HCT116 (cell line): ENCODE measurements around the gene ADM5. TPM values are rescaled to one million over a fixed set of nuclear protein-coding genes. Genes with fewer than 3 reads are reported as not detected.
A peak's percentile ranks its signal among the peaks of the same experiment; 100 is the strongest.

Source experiments
- ATAC-seq: fragments of 200-7000 bp; cut with Tn5 transposase; 2 replicates; pipeline ENCODE4 v1.9.1; 2020; ENCODE audit warnings: mild to moderate bottlenecking, moderate library complexity
- BruUV-seq: library from RNA; stranded (reverse); fragments of 400-500 nt; replicated peaks from 2 replicates; lab custom pipeline; 2021; lab: Mats Ljungman, UMichigan
- CTCF ChIA-PET: fragments of 300-600 bp; sonication (Branson Sonifier 250); formaldehyde crosslinking; loops from one replicate; lab custom pipeline; 2021; ENCODE audit warnings: antibody characterized with exemption; lab: Charles Lee
- POLR2A ChIA-PET: fragments of 300-600, 350-600 bp; sonication (Branson Sonifier 250); formaldehyde crosslinking; loops from one replicate; lab custom pipeline; 2021; ENCODE audit warnings: antibody characterized with exemption; lab: Charles Lee
- RAD21 ChIA-PET, 2 experiments: fragments of 300-600 bp; sonication (Branson Sonifier 250); formaldehyde crosslinking; loops; one replicate each; lab custom pipeline; 2023; ENCODE audit warnings: low total read pairs in 2 of 2; ENCODE audit not compliant: uncharacterized antibody in 2 of 2, unreplicated experiment in 2 of 2, low non-redundant PET in 1 of 2; lab: Charles Lee
- DNase-seq: peaks from one replicate; pipeline ENCODE4 v3.0.0-alpha.2; 2010; ENCODE audit warnings: low read depth, low spot score
- H2AFZ ChIP-seq: fragments of 200-600 bp; shearing (Covaris generic), sonication (generic); 2 replicates; pipeline ENCODE4 v1.6.1; 2017; ENCODE audit warnings: low read depth, mixed run types, mixed read lengths, antibody characterized with exemption, low read length; ENCODE audit not compliant: poor library complexity, severe bottlenecking
- H3K27ac ChIP-seq: 2 replicates; pipeline ENCODE4 v1.5.1; 2012; ENCODE audit warnings: low read depth, low read length
- H3K27me3 ChIP-seq: fragments of 200-600 bp; sonication (generic); 2 replicates; pipeline ENCODE4 v1.6.1; 2016; ENCODE audit warnings: mixed run types, low read length, mixed read lengths; ENCODE audit not compliant: insufficient read depth
- H3K36me3 ChIP-seq, 2 experiments: fragments of 200-500 bp in 1 of 2; fragments of 200-600 bp in 1 of 2; sonication (Bioruptor generic) in 1 of 2; sonication (generic) in 1 of 2; 2 replicates each; pipeline versions ENCODE4 v1.5.1 to v1.6.1; 2014 to 2016; ENCODE audit warnings: low read length in 2 of 2, inconsistent platforms in 1 of 2, mixed read lengths in 1 of 2, mixed run types in 1 of 2; ENCODE audit not compliant: insufficient read depth in 2 of 2, control insufficient read depth in 1 of 2
- H3K4me1 ChIP-seq, 2 experiments: fragments of 200-600 bp in 1 of 2; sonication (generic) in 1 of 2; 2 replicates each; pipeline versions ENCODE4 v1.5.1 to v1.6.1; 2012 to 2017; ENCODE audit warnings: low read length in 2 of 2, inconsistent platforms in 1 of 2, mild to moderate bottlenecking in 1 of 2, mixed read lengths in 1 of 2, mixed run types in 1 of 2, moderate library complexity in 1 of 2; ENCODE audit not compliant: insufficient read depth in 2 of 2, control insufficient read depth in 1 of 2
- H3K4me2 ChIP-seq: fragments of 200-600 bp; sonication (generic); 2 replicates; pipeline ENCODE4 v1.6.1; 2017; ENCODE audit warnings: mixed run types, low read length, mixed read lengths
- H3K4me3 ChIP-seq, 2 experiments: fragments of 200-600 bp in 1 of 2; sonication (generic) in 1 of 2; replicated peaks in 1 of 2; 2 replicates each; pipeline ENCODE4 v1.5.1; 2011 to 2016; ENCODE audit warnings: low read length in 2 of 2, control low read depth in 1 of 2, low read depth in 1 of 2, mild to moderate bottlenecking in 1 of 2, mixed read lengths in 1 of 2, mixed run types in 1 of 2
- H3K79me2 ChIP-seq: fragments of 200-600 bp; sonication (generic); 2 replicates; pipeline ENCODE4 v1.6.1; 2017; ENCODE audit warnings: mild to moderate bottlenecking, mixed run types, low read length, moderate library complexity, mixed read lengths; ENCODE audit not compliant: insufficient read depth
- H3K9ac ChIP-seq: fragments of 200-600 bp; sonication (generic); 2 replicates; pipeline ENCODE4 v1.6.1; 2016; ENCODE audit warnings: low read length, mixed read lengths
- H3K9me2 ChIP-seq: fragments of 200-600 bp; sonication (generic), shearing (Covaris generic); 2 replicates; pipeline ENCODE4 v1.6.1; 2017; ENCODE audit warnings: mixed run types, mild to moderate bottlenecking, moderate library complexity; ENCODE audit not compliant: insufficient read depth
- H3K9me3 ChIP-seq, 2 experiments: fragments of 200-500 bp in 1 of 2; fragments of 200-600 bp in 1 of 2; sonication (Bioruptor generic) in 1 of 2; sonication (generic) in 1 of 2; 2 replicates each; pipeline ENCODE4 v1.6.1; 2014 to 2017; ENCODE audit warnings: low read length in 2 of 2, mixed read lengths in 2 of 2, inconsistent platforms in 1 of 2, low read depth in 1 of 2, mild to moderate bottlenecking in 1 of 2, mixed run types in 1 of 2, moderate library complexity in 1 of 2; ENCODE audit not compliant: control insufficient read depth in 1 of 2, insufficient read depth in 1 of 2
- H4K20me1 ChIP-seq: fragments of 200-600 bp; sonication (generic), shearing (Covaris generic); 2 replicates; pipeline ENCODE4 v1.6.1; 2017; ENCODE audit warnings: mixed run types, mild to moderate bottlenecking, moderate library complexity; ENCODE audit not compliant: insufficient read depth
- ATF3 ChIP-seq: IDR thresholded peaks from 2 replicates; pipeline ENCODE4 v1.6.1; 2012
- CBX3 ChIP-seq: IDR thresholded peaks from 2 replicates; pipeline ENCODE4 v1.6.1; 2012; ENCODE audit warnings: low read depth
- CEBPB ChIP-seq: IDR thresholded peaks from 2 replicates; pipeline ENCODE4 v1.6.1; 2012; ENCODE audit warnings: low read depth
- EGR1 ChIP-seq: IDR thresholded peaks from 2 replicates; pipeline ENCODE4 v1.6.1; 2012; ENCODE audit warnings: low read depth
- ELF1 ChIP-seq: IDR thresholded peaks from 2 replicates; pipeline ENCODE4 v1.6.1; 2012; ENCODE audit warnings: low read depth, borderline replicate concordance
- EZH2 ChIP-seq: fragments of 200-600 bp; sonication (generic); IDR thresholded peaks from 2 replicates; pipeline ENCODE4 v1.6.1; 2017; ENCODE audit warnings: antibody characterized with exemption, mixed run types
- EZH2phosphoT487 ChIP-seq: fragments of 200-600 bp; IDR thresholded peaks from 2 replicates; pipeline ENCODE4 v1.6.1; 2018; ENCODE audit warnings: antibody characterized with exemption, borderline replicate concordance
- FOSL1 ChIP-seq: IDR thresholded peaks from 2 replicates; pipeline ENCODE4 v1.6.1; 2012; ENCODE audit warnings: low read depth
- JUND ChIP-seq: IDR thresholded peaks from 2 replicates; pipeline ENCODE4 v1.6.1; 2012
- MAX ChIP-seq: IDR thresholded peaks from 2 replicates; pipeline ENCODE4 v1.6.1; 2012
- POLR2A ChIP-seq: IDR thresholded peaks from 2 replicates; pipeline ENCODE4 v1.7.0; 2011; ENCODE audit warnings: borderline replicate concordance; ENCODE audit not compliant: insufficient read depth, insufficient read length; ENCODE audit errors: extremely low read depth
- POLR2AphosphoS5 ChIP-seq: IDR thresholded peaks from 2 replicates; pipeline ENCODE4 v1.6.1; 2011; ENCODE audit warnings: mild to moderate bottlenecking, low read depth, low read length, moderate library complexity
- REST ChIP-seq: IDR thresholded peaks from 2 replicates; pipeline ENCODE4 v1.6.1; 2012; ENCODE audit warnings: low read depth
- SIN3A ChIP-seq: IDR thresholded peaks from 2 replicates; pipeline ENCODE4 v1.6.1; 2012; ENCODE audit warnings: low read depth
- TCF7L2 ChIP-seq: IDR thresholded peaks from 2 replicates; pipeline ENCODE4 v1.7.0; 2011; ENCODE audit warnings: borderline replicate concordance, inconsistent platforms; ENCODE audit not compliant: insufficient read depth, insufficient read length; ENCODE audit errors: extremely low read depth
- YY1 ChIP-seq: IDR thresholded peaks from 2 replicates; pipeline ENCODE4 v1.6.1; 2011; ENCODE audit warnings: low read length, low read depth, moderate library complexity, mild to moderate bottlenecking; ENCODE audit not compliant: insufficient replicate concordance; ENCODE audit errors: extremely low read depth
- ZBTB33 ChIP-seq: IDR thresholded peaks from 2 replicates; pipeline ENCODE4 v1.6.1; 2011; ENCODE audit warnings: mild to moderate bottlenecking, low read length, moderate library complexity; ENCODE audit not compliant: insufficient replicate concordance; ENCODE audit errors: extremely low read depth
- ZFX ChIP-seq: fragments of 450-650 bp; IDR thresholded peaks from 2 replicates; pipeline ENCODE4 v1.6.1; 2017
- ZNF274 ChIP-seq: fragments of 200-500 bp; sonication (Bioruptor generic); IDR thresholded peaks from 2 replicates; pipeline ENCODE4 v1.6.1; 2014; ENCODE audit warnings: mild to moderate bottlenecking, low read depth, low read length, inconsistent platforms
- intact Hi-C: fragments of 100-400 bp; cut with micrococcal nuclease; formaldehyde crosslinking; loops from 2 replicates; pipeline ENCODE4 v1.10.0; 2022
- total RNA-seq: library from RNA; stranded (reverse); gene quantifications from one replicate; pipeline ENCODE4 v1.2.1, GENCODE V29; 2021; ENCODE audit not compliant: unreplicated experiment

Gene ADM5
- total RNA-seq, 1 experiment from 2014 or later = 12.1 TPM

- CTCF ChIA-PET = no interaction called here
- intact Hi-C loops = no loop called here
These were observed 21.1 kb downstream of the ADM5 start for GRCh38 chr19:49710372-49710951.

More at GRCh38 chr19:49710372-49710951, 21.1 kb downstream of the ADM5 start:
- BruUV-seq = no TSS peak
- ATAC-seq = no peak; the same call in 1 of the 2 replicates
- H3K9me3 ChIP-seq = no peaks in the 10 kb centered on the region
- H3K36me3 ChIP-seq = no peaks in the 10 kb centered on the region
- no peak for TF ChIP-seq POLR2A
- no peak for TF ChIP-seq EZH2phosphoT487
- no peak for TF ChIP-seq YY1
- TF ChIP-seq POLR2AphosphoS5 = no peak
- TF ChIP-seq REST = no peak
- TF ChIP-seq CEBPB = no peak
- no peak for TF ChIP-seq EGR1
- no peak for TF ChIP-seq TCF7L2
- no peak for TF ChIP-seq ZBTB33
- no peak for TF ChIP-seq EZH2
- no peak for TF ChIP-seq ATF3
- TF ChIP-seq SIN3A = no peak
- TF ChIP-seq ZFX = no peak
- TF ChIP-seq JUND = peak; percentile 69; the same call in 1 of the 2 replicates
- TF ChIP-seq ZNF274 = no peak
- TF ChIP-seq CBX3 = no peak
- TF ChIP-seq MAX = peak; percentile 77
- no peak for TF ChIP-seq ELF1
- peak; percentile 86 for TF ChIP-seq FOSL1
- no peak overlapping the region for H2AFZ ChIP-seq
- no peaks in the 10 kb centered on the region for H3K79me2 ChIP-seq
- no peaks in the 10 kb centered on the region for H3K9me2 ChIP-seq
- POLR2A ChIA-PET = no interaction called here
- H3K4me3 ChIP-seq = no peak overlapping the region
- H3K4me1 ChIP-seq = peaks cover 10 to 37% of the 10 kb centered on the region in 2 experiments
- no peaks in the 10 kb centered on the region for H4K20me1 ChIP-seq
- DNase-seq = peak; percentile 48
- H3K9ac ChIP-seq = peak overlapping the region; percentile 22
- RAD21 ChIA-PET = no interaction called here
- H3K27ac ChIP-seq = no peak overlapping the region
- H3K27me3 ChIP-seq = no peaks in the 10 kb centered on the region
- H3K4me2 ChIP-seq = peak overlapping the region; percentile 49
